GM12878 (cell line): Measurements from ENCODE around the gene EIF4H. TPM values are rescaled to one million over a fixed set of nuclear protein-coding genes. Genes with fewer than 3 reads are reported as not detected.
A peak's percentile ranks its signal among the peaks of the same experiment; 100 is the strongest.

Experiments used
- ATF2 ChIP-seq: IDR thresholded peaks from 2 replicates; pipeline ENCODE4 v1.6.1; 2012; ENCODE audit warnings: low read length, inconsistent platforms
- CBX5 ChIP-seq: sonication (generic); IDR thresholded peaks from 2 replicates; pipeline ENCODE4 v1.6.1; 2016; ENCODE audit warnings: low read depth, moderate library complexity, mild to moderate bottlenecking, inconsistent platforms
- CEBPZ ChIP-seq: fragments of 150-350 bp; IDR thresholded peaks from 2 replicates; pipeline ENCODE4 v1.6.1; 2016; ENCODE audit warnings: low read depth, low read length
- CHD2 ChIP-seq: IDR thresholded peaks from 2 replicates; pipeline ENCODE4 v1.6.1; 2011; ENCODE audit warnings: low read depth, low read length, improper control_type of control experiment, borderline replicate concordance
- MEF2A ChIP-seq: IDR thresholded peaks from 2 replicates; pipeline ENCODE4 v1.6.1; 2011; ENCODE audit warnings: low read depth, mild to moderate bottlenecking, low read length, moderate library complexity; ENCODE audit not compliant: insufficient read depth
- POLR2AphosphoS5 ChIP-seq: IDR thresholded peaks from 2 replicates; pipeline ENCODE4 v1.6.1; 2011; ENCODE audit warnings: mild to moderate bottlenecking, low read length, inconsistent platforms
- SIX5 ChIP-seq: IDR thresholded peaks from 2 replicates; pipeline ENCODE4 v1.6.1; 2011; ENCODE audit warnings: mild to moderate bottlenecking, low read depth, low read length, moderate library complexity; ENCODE audit not compliant: severe bottlenecking
- SKIL ChIP-seq: fragments of 450-650 bp; IDR thresholded peaks from 2 replicates; pipeline ENCODE4 v1.6.1; 2017; ENCODE audit warnings: mild to moderate bottlenecking, low read depth, inconsistent platforms; ENCODE audit not compliant: poor library complexity, severe bottlenecking
- SUPT20H ChIP-seq: IDR thresholded peaks from 2 replicates; pipeline ENCODE4 v1.6.1; 2011; ENCODE audit warnings: low read depth, mild to moderate bottlenecking, low read length, moderate library complexity, borderline replicate concordance; ENCODE audit not compliant: control insufficient read depth
- TAF1 ChIP-seq: IDR thresholded peaks from 2 replicates; pipeline ENCODE4 v1.6.1; 2011; ENCODE audit warnings: mild to moderate bottlenecking, low read depth, low read length, borderline replicate concordance
- ZBTB11 ChIP-seq: fragments of 450-650 bp; formaldehyde crosslinking; IDR thresholded peaks from 2 replicates; pipeline ENCODE4 v1.5.0; 2022; ENCODE audit warnings: mild to moderate bottlenecking, missing genetic modification characterization
- ZNF217 ChIP-seq: fragments of 450-650 bp; IDR thresholded peaks from 2 replicates; pipeline ENCODE4 v1.6.1; 2017; ENCODE audit warnings: antibody characterized with exemption, mild to moderate bottlenecking
- ZNF687 ChIP-seq: fragments of 450-650 bp; IDR thresholded peaks from 2 replicates; pipeline ENCODE4 v1.6.1; 2017; ENCODE audit warnings: mild to moderate bottlenecking, moderate library complexity
- polyA plus RNA-seq, 11 experiments: library from polyadenylated mRNA; depleted of rRNA in 4 of 11; unstranded in 6 of 11; stranded (reverse) in 5 of 11; fragments of >200 nt; fragmentation: Nextera tagmentation in 4 of 11; fragmentation: Illumina TruSeq in 1 of 11; extraction: Ambion mirVana in 4 of 11; extraction: Trizol in 1 of 11; gene quantifications; 1 replicate in 1 of 11; 2 replicates in 10 of 11; pipeline versions ENCODE4 v1.2.1 to v1.2.3, GENCODE V29; 2011 to 2016; ENCODE audit warnings: inconsistent platforms in 2 of 11, missing spikeins in 2 of 11, low read depth in 1 of 11
- total RNA-seq, 4 experiments: library from RNA; depleted of rRNA in 3 of 4; stranded (reverse); fragments of >200 nt in 3 of 4; fragmentation: Illumina TruSeq in 1 of 4; extraction: Trizol in 1 of 4; gene quantifications; 2 replicates each; pipeline versions ENCODE4 v1.2.1 to v1.2.3, GENCODE V29; 2013 to 2021

EIF4H gene
- total and polyA plus RNA-seq, 10 of the 15 experiments (the other 5 are each of a cell fraction or from before 2014, with no cell fraction given), result 9.9 to 443 (median 258) TPM

GRCh38 chr7:74217455-74218342, 43.5 kb downstream of the EIF4H start (continued):
- TF ChIP-seq CHD2, result no peak
- TF ChIP-seq ZBTB11, result no peak
- TF ChIP-seq SUPT20H, result no peak
- no peak for TF ChIP-seq ZNF217
- TF ChIP-seq POLR2AphosphoS5, result peak; percentile 83; the same call in 1 of the 2 replicates
- no peak for TF ChIP-seq TAF1
- TF ChIP-seq MEF2A, result peak; percentile 86
- TF ChIP-seq CBX5, result no peak
- TF ChIP-seq CEBPZ, result no peak
- no peak for TF ChIP-seq SKIL
- TF ChIP-seq SIX5, result no peak
- peak; percentile 88 for TF ChIP-seq ZNF687
- no peak for TF ChIP-seq ATF2
